Stimulated activated CD8-positive, alpha-beta memory T cell treated with anti-CD3 and anti-CD28 coated beads, Interleukin-15, amount 100 ng/mL, for 48 hours (primary cell): ENCODE results near the gene DUSP7.
"Not testable (repeated sequence)": the region's sequence is repeated elsewhere in the genome, so short reads cannot be mapped to it uniquely, and the experiment has no call there.

Source experiments
- DNase-seq, 2 donors: peaks; one replicate each; pipeline ENCODE4 v3.0.0-alpha.2; 2020; ENCODE audit warnings: low read depth in 2 of 2

Gene DUSP7

DNA sequence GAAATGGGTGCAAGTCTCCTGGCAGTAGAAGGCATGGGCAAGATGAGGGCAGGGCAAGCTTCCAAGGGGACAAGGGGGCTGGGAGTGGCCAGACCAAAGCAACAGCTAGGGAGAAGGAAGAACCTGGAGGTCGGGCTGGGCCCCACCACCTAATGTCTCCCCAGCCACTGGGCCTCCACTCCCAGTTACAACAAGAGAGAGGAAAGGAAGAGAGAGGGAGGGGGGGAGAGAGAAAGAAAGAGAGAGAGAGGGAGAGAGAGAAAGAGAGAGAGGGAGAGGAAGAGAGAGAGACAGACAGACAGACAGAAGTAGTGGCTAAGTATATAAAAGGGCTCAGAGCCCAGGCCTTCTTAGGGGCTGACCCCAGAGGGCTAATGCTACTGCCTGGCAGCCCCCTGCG is 6.9 kb downstream of the DUSP7 start:
- DNase-seq, result no peak

DNA sequence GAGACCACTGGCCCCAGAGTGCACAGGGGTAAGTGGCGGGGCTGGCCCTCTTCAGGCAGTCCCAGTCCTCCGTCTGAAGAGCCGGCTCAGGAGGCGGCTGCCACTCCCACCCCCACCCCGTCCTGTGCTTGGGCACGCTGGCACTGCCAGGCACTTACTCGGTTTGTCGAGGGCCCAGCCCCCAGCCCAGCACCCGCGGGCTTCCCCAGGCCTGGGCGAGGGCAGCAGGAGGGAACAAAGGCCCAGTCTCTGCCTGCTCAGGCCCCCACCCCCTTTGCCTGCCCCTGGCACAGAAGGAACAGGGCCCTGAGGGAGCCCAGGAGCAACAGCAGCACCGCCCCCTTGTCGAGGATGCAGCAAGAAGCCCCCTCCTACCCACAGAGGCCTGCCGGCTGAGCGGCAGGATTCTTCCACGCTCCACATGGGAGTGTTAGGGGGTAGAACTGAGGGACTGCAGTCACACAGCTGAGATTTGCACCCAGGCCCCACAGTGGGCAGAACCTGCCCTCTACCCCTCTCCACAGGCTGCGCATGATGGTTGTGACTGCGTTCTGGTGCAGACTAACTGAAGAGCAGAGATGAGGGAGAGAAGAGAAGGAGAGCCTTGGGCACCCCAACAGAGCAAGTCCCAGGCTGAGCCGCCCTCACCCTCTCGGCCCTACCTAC is 8.9 kb downstream of the DUSP7 start:
- no peak for DNase-seq

GRCh38 chr3:52046902-52047239 is 9.5 kb downstream of the DUSP7 start:
- DNase-seq, result no peak

DNA sequence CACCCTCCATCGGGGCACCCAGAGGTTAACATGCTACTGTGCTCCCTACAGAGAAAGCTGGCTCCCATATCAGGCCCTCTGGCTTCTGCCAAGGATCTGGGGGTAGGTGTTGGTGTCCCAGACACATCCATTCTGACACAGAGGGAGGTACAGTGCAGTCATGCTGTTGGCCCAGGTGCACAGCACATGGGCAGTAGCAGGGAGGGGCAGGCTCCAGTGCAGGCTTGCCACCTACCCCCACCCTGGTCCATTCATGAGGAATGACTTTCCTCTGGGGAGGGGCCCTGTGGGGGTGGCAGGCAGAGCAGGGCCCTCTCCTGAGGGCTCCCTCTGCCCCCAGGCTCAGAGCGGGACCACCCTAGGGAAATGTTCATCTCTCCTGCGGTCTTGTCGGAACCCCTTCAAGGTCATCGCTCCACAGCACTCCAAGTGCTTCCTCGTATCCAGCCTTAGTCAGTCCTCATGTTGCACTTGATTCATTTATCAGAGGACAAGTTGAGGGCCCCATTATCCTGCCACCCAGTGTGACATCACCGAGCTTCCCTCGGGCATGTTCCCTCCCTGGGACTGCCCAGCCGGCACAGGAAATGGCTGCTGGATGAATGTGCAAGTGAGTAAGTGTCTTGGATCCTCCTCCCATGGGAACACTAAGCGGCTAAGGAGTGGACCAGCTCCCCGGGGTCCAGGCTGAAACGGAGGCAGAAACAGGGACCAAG is 10.0 kb downstream of the DUSP7 start:
- DNase-seq, result no peak

DNA sequence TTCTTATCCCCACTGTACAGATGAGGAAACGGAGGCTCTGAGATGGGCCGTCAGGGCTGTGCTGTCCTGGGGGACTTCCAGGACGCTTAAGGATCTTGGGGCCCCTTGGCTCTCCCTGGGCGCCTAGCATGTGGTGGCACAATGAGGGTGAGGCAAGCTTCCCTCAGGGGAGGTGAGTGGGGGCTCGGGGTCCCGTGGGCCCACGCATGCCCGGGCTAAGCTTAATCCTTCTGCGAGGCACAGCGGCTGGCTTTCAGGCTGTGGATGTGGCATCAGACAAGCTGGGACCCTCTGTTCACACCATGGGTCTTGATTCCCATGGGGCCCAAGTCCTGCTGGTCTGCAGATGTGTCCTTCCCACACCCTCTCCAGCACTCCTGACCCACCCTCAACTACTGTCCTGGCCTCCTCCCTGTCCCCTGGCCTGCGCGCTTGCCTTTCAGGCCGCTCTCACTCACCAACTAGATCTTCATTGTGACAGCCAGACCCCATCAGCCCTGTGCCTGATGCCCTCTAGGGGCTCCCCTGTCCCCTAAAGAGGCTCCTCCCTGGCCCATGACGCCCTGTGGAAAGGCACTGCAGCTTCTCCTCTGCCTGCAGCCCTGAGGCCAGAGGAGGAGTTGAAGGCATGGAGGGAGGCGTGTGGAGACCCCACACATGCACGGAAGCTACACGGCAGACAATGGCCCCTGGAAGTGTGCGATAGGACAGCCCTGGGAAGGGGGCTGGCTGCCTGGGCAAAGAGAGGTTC is 11.3 kb downstream of the DUSP7 start:
- DNase-seq, result no peak

DNA sequence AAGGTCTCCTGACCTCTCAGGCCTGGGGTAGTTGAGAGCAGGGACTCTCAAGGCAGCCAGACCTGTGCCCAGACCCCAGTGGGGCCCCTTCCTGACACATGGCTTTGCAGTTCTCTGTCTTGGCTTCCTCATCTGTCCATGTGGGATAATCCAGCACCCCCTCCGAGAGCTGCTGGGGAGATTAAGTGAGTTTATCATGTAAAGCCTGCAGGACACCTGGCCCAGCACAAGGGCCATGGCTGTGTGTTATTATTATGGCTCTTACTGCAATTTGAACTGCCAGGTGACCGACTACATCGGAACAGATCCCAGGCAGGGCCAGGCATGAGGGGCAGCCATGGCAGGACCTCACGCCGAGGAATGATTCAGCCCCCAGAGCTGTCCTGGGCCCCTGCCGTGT is 12.6 kb downstream of the DUSP7 start:
- no peak for DNase-seq

- DNase-seq, result not testable (repeated sequence)
Measured at GRCh38 chr3:52043039-52043438, 13.3 kb downstream of the DUSP7 start.

DNA sequence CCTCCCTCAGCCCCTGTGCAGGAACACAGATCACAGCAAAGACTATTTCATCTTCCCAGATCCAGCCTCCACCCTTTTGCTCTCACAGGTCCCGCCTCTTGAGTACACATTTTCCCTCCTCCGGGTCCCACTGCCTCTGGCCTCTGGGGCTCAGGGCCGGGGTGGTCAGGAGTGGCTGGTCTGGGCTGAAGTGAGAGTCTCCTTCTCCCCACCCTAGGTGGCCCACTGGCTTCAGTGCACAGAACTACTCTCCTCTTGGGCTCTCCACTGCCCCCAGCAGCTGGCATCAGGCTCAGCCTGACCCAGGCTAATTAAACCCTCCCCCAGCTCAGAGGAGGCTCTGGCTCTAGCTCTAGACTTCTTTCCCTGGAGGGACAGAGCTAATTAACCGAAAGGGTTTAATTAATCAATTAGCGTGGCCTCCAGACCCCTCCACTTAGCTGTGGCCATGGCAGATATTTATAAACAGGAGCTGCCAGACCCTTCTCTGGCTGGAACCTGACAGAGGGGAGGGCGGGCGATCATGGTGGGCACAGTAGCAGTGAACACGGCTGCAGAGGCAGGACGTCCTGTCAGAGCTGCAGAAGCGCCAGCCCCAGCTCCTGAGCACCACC is 15.1 kb downstream of the DUSP7 start:
- DNase-seq, result no peak

GRCh38 chr3:52040600-52040999 is 15.8 kb downstream of the DUSP7 start:
- no peak for DNase-seq

DNA sequence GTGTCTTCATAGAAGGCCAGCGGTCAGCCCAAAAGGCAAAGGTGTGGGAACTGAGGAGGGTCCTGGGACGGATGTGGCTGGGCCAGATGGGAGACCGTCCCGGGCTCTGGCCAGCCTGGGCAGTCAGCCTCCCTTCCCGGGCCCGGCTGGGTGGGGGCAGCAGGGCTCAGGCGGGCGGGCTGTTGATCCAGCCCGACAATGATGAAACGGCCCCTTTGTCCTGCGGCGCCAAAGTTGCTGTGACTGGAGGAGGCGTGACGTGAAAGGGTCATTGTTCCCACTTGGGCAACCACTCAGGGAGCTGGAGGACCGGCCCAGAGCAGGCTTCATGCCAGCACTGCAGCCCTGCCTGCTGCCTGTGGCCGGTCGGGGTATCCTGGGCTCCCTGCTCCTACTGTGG is 16.5 kb downstream of the DUSP7 start:
- DNase-seq, result no peak

- DNase-seq, result no peak
Measured at GRCh38 chr3:52039426-52039825, 16.9 kb downstream of the DUSP7 start.

DNA sequence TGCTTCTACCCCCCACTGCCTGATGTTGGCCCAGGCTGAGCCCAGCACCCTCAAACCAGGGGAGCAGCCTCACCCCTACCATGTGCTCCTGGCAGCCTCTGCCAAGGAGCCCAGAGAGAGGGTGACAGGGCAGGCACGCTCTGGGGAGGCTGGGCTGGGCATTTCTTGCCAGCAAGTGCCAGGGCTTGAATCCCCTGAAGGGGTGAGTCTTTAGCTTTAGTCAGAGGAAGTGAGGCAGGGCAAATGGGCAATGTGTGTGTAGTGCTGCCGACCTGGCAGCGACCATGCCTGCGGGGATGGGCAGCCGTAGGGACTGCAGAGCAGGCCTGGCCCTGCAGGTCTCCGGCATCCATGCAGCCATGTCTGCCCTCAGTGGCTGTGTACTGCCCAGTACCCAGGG is 18.1 kb downstream of the DUSP7 start:
- DNase-seq, result no peak

DNA sequence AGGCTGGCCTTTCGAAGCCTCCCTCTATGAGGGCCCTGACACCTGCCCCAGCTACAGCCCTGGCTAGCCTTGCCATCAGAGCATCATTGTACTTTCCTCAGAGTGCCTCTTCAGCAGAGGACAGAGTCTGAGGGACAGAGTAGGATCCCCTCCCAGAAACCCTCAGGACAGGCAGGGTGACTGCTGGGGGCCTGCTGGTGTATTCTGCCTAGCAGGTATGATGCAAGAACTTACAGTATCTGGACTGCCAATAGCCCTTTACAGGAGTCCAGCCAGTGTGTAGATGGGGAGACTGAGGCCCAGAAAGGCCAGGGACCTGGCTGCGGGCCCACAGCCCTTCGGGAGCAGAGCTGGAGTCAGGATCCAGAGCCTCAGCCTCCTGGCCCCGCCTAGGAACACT is 19.1 kb downstream of the DUSP7 start:
- no peak for DNase-seq

GRCh38 chr3:52036829-52037228 is 19.5 kb downstream of the DUSP7 start:
- DNase-seq, result no peak

- no peak for DNase-seq
Measured at GRCh38 chr3:52036222-52036694, 20.1 kb downstream of the DUSP7 start.

DNA sequence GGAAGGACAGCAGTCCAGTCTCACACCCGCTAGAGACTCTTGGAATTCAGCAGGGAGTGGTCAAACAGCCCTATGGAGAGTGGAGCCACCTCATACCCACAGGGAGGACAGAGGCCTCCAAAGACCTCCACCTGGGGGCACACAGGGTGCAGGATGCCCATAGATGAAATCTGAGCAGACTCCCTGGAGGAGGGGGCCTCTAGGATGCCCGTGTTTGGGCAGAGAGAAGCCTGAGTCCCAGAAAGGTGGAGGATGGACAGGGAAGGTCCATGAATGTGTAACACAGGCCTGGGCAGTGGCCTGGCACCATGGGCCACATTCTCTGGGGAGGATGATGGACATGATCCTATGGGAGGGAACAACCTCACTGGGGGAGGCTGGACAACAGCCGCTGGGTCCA is 21.7 kb downstream of the DUSP7 start:
- no peak for DNase-seq

DNA sequence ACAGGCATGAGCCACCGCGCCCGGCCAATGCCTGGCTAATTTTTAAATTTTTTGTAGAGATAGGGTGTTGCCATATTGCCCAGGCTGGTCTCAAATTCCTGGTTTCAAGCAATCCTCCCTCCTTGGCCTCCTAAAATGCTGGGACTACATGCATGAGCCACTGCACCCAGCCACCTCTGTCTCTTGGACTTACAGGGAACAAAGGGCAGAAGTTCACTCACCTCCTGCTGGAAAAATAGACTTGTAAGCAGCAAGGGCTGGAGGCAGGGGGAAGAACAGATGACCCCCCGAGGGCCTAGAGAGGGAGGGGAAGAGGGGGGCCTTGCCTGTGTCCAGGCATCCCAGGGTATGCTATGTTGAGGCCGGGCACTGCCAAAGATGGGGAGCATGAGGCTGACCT is 22.2 kb downstream of the DUSP7 start:
- no peak for DNase-seq

DNA sequence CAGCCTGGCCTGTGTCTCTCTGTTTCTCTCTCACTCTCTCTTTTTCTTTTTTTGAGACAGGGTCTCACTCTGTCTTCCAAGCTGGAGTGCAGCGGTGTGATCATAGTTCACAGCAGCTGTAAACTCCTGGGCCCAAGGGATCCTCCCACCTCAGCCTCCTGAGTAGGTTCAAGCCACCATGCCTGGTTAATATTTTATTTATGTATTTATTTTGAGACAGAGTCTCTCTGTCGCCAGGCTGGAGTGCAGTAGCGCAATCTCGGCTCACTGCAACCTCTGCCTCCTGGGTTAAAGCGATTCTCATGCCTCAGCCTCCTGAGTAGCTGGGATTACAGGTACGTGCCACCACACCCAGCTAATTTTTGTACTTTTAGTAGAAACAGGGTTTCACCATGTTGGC is 22.6 kb downstream of the DUSP7 start:
- DNase-seq, result not testable (repeated sequence)

- DNase-seq, result no peak
Measured at GRCh38 chr3:52032702-52033408, 23.5 kb downstream of the DUSP7 start.

GRCh38 chr3:52031896-52032295 is 24.5 kb downstream of the DUSP7 start:
- DNase-seq, result no peak

- DNase-seq, result no peak
Measured at GRCh38 chr3:52030714-52031310, 25.6 kb downstream of the DUSP7 start.
